Activated CD4-positive, alpha-beta memory T cell treated with anti-CD3 and anti-CD28 coated beads, Interleukin-2, amount 10 ng/mL, durations not matched to agents 7 days and 5 days (primary cell): Measurements from ENCODE around the gene SELENOO. TPM values are rescaled to one million over a fixed set of nuclear protein-coding genes. Genes with fewer than 3 reads are reported as not detected.
"Not testable (repeated sequence)": the region's sequence is repeated elsewhere in the genome, so short reads cannot be mapped to it uniquely, and the experiment has no call there.

Experiments used
- CTCF ChIA-PET: fragments of 350-600 bp; sonication (Branson Sonifier 250); formaldehyde crosslinking; loops from one replicate; lab custom pipeline; 2021; ENCODE audit warnings: antibody characterized with exemption, inconsistent platforms; lab: Charles Lee
- POLR2A ChIA-PET: fragments of 350-600 bp; sonication (Branson Sonifier 250); formaldehyde crosslinking; loops from one replicate; lab custom pipeline; 2021; ENCODE audit warnings: antibody characterized with exemption; lab: Charles Lee
- DNase-seq: peaks from one replicate; pipeline ENCODE4 v3.0.0-alpha.2; 2020
- H3K27ac Mint-ChIP-seq: one replicate; pipeline ENCODE4 v1.8.0; 2021; ENCODE audit warnings: mild to moderate bottlenecking, mixed read lengths
- H3K27me3 Mint-ChIP-seq: one replicate; pipeline ENCODE4 v1.8.0; 2021; ENCODE audit warnings: mixed read lengths
- H3K36me3 Mint-ChIP-seq: one replicate; pipeline ENCODE4 v1.8.0; 2021; ENCODE audit warnings: low read depth, mixed read lengths
- H3K4me1 Mint-ChIP-seq: one replicate; pipeline ENCODE4 v1.8.0; 2021; ENCODE audit warnings: mixed read lengths
- H3K4me3 Mint-ChIP-seq: one replicate; pipeline ENCODE4 v1.8.0; 2021; ENCODE audit warnings: mild to moderate bottlenecking, mixed read lengths
- H3K9me3 Mint-ChIP-seq: one replicate; pipeline ENCODE4 v1.8.0; 2021; ENCODE audit warnings: mixed read lengths
- total RNA-seq, 2 experiments: library from RNA; stranded (reverse); gene quantifications; one replicate each; pipeline ENCODE4 v1.2.3, GENCODE V29; 2021

Gene SELENOO
- total RNA-seq, 2 experiments from 2014 or later, result 21.5 TPM

- POLR2A ChIA-PET, DNase-seq, H3K9me3 Mint-ChIP-seq, H3K27ac Mint-ChIP-seq, H3K36me3 Mint-ChIP-seq, CTCF ChIA-PET, H3K4me1 Mint-ChIP-seq: not testable (repeated sequence)
- H3K27me3 Mint-ChIP-seq, result peaks cover 31% of the 10 kb centered on the region
- H3K4me3 Mint-ChIP-seq, result peak overlapping the region; percentile 60
Observed at GRCh38 chr22:50168490-50169180, 32.2 kb upstream of the SELENOO start.

- no peak overlapping the region for H3K27ac Mint-ChIP-seq
- H3K4me1 Mint-ChIP-seq, result peaks cover 6% of the 10 kb centered on the region
- ChIA-PET CTCF (no interaction called here), POLR2A (no interaction called here)
- peaks cover 31% of the 10 kb centered on the region for H3K27me3 Mint-ChIP-seq
- no peaks in the 10 kb centered on the region for H3K9me3 Mint-ChIP-seq
- no peak for DNase-seq
- H3K36me3 Mint-ChIP-seq, result no peaks in the 10 kb centered on the region
- H3K4me3 Mint-ChIP-seq, result peak overlapping the region; percentile 60
Observed at GRCh38 chr22:50169181-50169759, 31.5 kb upstream of the SELENOO start.

GRCh38 chr22:50169774-50170341 lies 31.0 kb upstream of the SELENOO start:
- no peak overlapping the region for H3K27ac Mint-ChIP-seq
- H3K4me1 Mint-ChIP-seq, result peaks cover 6% of the 10 kb centered on the region
- ChIA-PET POLR2A (no interaction called here), CTCF (no interaction called here)
- no peaks in the 10 kb centered on the region for H3K9me3 Mint-ChIP-seq
- H3K4me3 Mint-ChIP-seq, result peak overlapping the region; percentile 40
- peak; percentile 55 for DNase-seq
- H3K27me3 Mint-ChIP-seq, result peaks cover 31% of the 10 kb centered on the region
- no peaks in the 10 kb centered on the region for H3K36me3 Mint-ChIP-seq

GRCh38 chr22:50170453-50171318 lies 30.1 kb upstream of the SELENOO start, which contains the start of gene PANX2:
Gene PANX2, plus strand, starts transcription at chr22:50170731. Its CDS starts 0 bp downstream, at chr22:50170731.
- CTCF ChIA-PET, result no interaction called here
- Mint-ChIP-seq H3K4me3 (peak within 1 kb of the TSS; percentile 66), H3K27ac (no peak within 1 kb of the TSS), H3K27me3 (peaks cover 31% of the 10 kb centered on the region), H3K36me3 (no peaks in the 10 kb centered on the region), H3K4me1 (peaks cover 6% of the 10 kb centered on the region), H3K9me3 (no peaks in the 10 kb centered on the region)
- POLR2A ChIA-PET, result interaction anchor here (2.2 kb wide), 1 partner anchor 20 kb away, joined by 9 read pairs; no protein-coding TSS in a partner anchor
- DNase-seq, result no peak

- ChIA-PET CTCF (no interaction called here), POLR2A (interaction anchor here (2.2 kb wide), 1 partner anchor 19 kb away, joined by 9 read pairs; no protein-coding TSS in a partner anchor)
- H3K4me1 Mint-ChIP-seq, result peaks cover 6% of the 10 kb centered on the region
- no peak overlapping the region for H3K27ac Mint-ChIP-seq
- peak overlapping the region; percentile 66 for H3K4me3 Mint-ChIP-seq
- H3K36me3 Mint-ChIP-seq, result no peaks in the 10 kb centered on the region
- peaks cover 31% of the 10 kb centered on the region for H3K27me3 Mint-ChIP-seq
- no peaks in the 10 kb centered on the region for H3K9me3 Mint-ChIP-seq
- DNase-seq, result no peak
Observed at GRCh38 chr22:50171319-50171964, 29.4 kb upstream of the SELENOO start.

- ChIA-PET CTCF (no interaction called here), POLR2A (interaction anchor here (2.2 kb wide), 1 partner anchor 19 kb away, joined by 9 read pairs; no protein-coding TSS in a partner anchor)
- no peak overlapping the region for H3K27ac Mint-ChIP-seq
- DNase-seq, result no peak
- peak overlapping the region; percentile 11 for H3K4me3 Mint-ChIP-seq
- peaks cover 31% of the 10 kb centered on the region for H3K27me3 Mint-ChIP-seq
- no peaks in the 10 kb centered on the region for H3K36me3 Mint-ChIP-seq
- no peaks in the 10 kb centered on the region for H3K9me3 Mint-ChIP-seq
- peaks cover 6% of the 10 kb centered on the region for H3K4me1 Mint-ChIP-seq
Observed at GRCh38 chr22:50171965-50172421, 28.8 kb upstream of the SELENOO start.

GRCh38 chr22:50173311-50173982 lies 27.4 kb upstream of the SELENOO start:
- POLR2A ChIA-PET, result no interaction called here
- H3K4me1 Mint-ChIP-seq, result peaks cover 6% of the 10 kb centered on the region

GRCh38 chr22:50173983-50174355 lies 26.8 kb upstream of the SELENOO start:
- DNase-seq, result no peak
- Mint-ChIP-seq H3K27me3 (peaks cover 16% of the 10 kb centered on the region), H3K27ac (no peak overlapping the region), H3K4me3 (no peak overlapping the region), H3K9me3 (no peaks in the 10 kb centered on the region), H3K36me3 (no peaks in the 10 kb centered on the region), H3K4me1 (peaks cover 6% of the 10 kb centered on the region)
- POLR2A ChIA-PET, result interaction anchor here (1.0 kb wide), 1 partner anchor 17 kb away, joined by 3 read pairs; no protein-coding TSS in a partner anchor
- CTCF ChIA-PET, result no interaction called here

More at GRCh38 chr22:50173311-50173982, 27.4 kb upstream of the SELENOO start:
- H3K27ac Mint-ChIP-seq, result no peak overlapping the region
- CTCF ChIA-PET, result no interaction called here
- DNase-seq, result no peak
- no peaks in the 10 kb centered on the region for H3K36me3 Mint-ChIP-seq
- no peaks in the 10 kb centered on the region for H3K9me3 Mint-ChIP-seq
- H3K27me3 Mint-ChIP-seq, result peaks cover 21% of the 10 kb centered on the region
- no peak overlapping the region for H3K4me3 Mint-ChIP-seq

- Mint-ChIP-seq H3K27ac (no peak overlapping the region), H3K4me3 (no peak overlapping the region), H3K36me3 (no peaks in the 10 kb centered on the region), H3K4me1 (peaks cover 6% of the 10 kb centered on the region), H3K9me3 (no peaks in the 10 kb centered on the region), H3K27me3 (peaks cover 13% of the 10 kb centered on the region)
- DNase-seq, result no peak
- POLR2A ChIA-PET, result interaction anchor here (1.0 kb wide), 1 partner anchor 16 kb away, joined by 3 read pairs; no protein-coding TSS in a partner anchor
- CTCF ChIA-PET, result no interaction called here
Observed at GRCh38 chr22:50174382-50175190, 26.2 kb upstream of the SELENOO start.

- no peaks in the 10 kb centered on the region for H3K36me3 Mint-ChIP-seq
- DNase-seq, result no peak
- H3K27ac Mint-ChIP-seq, result no peak overlapping the region
- peaks cover 13% of the 10 kb centered on the region for H3K27me3 Mint-ChIP-seq
- ChIA-PET CTCF (no interaction called here), POLR2A (no interaction called here)
- peaks cover 9% of the 10 kb centered on the region for H3K4me1 Mint-ChIP-seq
- H3K4me3 Mint-ChIP-seq, result no peak overlapping the region
- no peaks in the 10 kb centered on the region for H3K9me3 Mint-ChIP-seq
Observed at GRCh38 chr22:50175191-50175461, 25.7 kb upstream of the SELENOO start.

- ChIA-PET CTCF (no interaction called here), POLR2A (no interaction called here)
- H3K9me3 Mint-ChIP-seq, result no peaks in the 10 kb centered on the region
- H3K4me3 Mint-ChIP-seq, result no peak overlapping the region
- peaks cover 8% of the 10 kb centered on the region for H3K4me1 Mint-ChIP-seq
- peaks cover 11% of the 10 kb centered on the region for H3K27me3 Mint-ChIP-seq
- no peaks in the 10 kb centered on the region for H3K36me3 Mint-ChIP-seq
- no peak for DNase-seq
- H3K27ac Mint-ChIP-seq, result no peak overlapping the region
Observed at GRCh38 chr22:50175921-50176849, 24.6 kb upstream of the SELENOO start.
